MV-4-11 (cell line): ENCODE measurements around the gene SLC16A7.

Experiments
- DNase-seq: peaks from one replicate; lab custom pipeline; 2025; lab: John Stamatoyannopoulos, UW

Gene SLC16A7

GRCh38 chr12:59668674-59669073 lies 72.8 kb downstream of the SLC16A7 start:
- DNase-seq, result no peak

GRCh38 chr12:59672273-59672672 lies 76.4 kb downstream of the SLC16A7 start:
- no peak for DNase-seq

GRCh38 chr12:59675461-59675860 lies 79.6 kb downstream of the SLC16A7 start:
- DNase-seq, result no peak

- no peak for DNase-seq
Measured at GRCh38 chr12:59677857-59678256, 82.0 kb downstream of the SLC16A7 start.

- no peak for DNase-seq
Measured at GRCh38 chr12:59678759-59679411, 83.1 kb downstream of the SLC16A7 start.

- no peak for DNase-seq
Measured at GRCh38 chr12:59689776-59690175, 93.9 kb downstream of the SLC16A7 start.

GRCh38 chr12:59695379-59695778 lies 99.5 kb downstream of the SLC16A7 start:
- no peak for DNase-seq

GRCh38 chr12:59698600-59698999 lies 102.8 kb downstream of the SLC16A7 start:
- DNase-seq, result peak; percentile 48

GRCh38 chr12:59699421-59700152 lies 103.8 kb downstream of the SLC16A7 start:
- DNase-seq, result peak; percentile 74

- no peak for DNase-seq
Measured at GRCh38 chr12:59700153-59700450, 104.3 kb downstream of the SLC16A7 start.

GRCh38 chr12:59708064-59708463 lies 112.2 kb downstream of the SLC16A7 start:
- DNase-seq, result no peak

GRCh38 chr12:59708484-59708883 lies 112.7 kb downstream of the SLC16A7 start:
- no peak for DNase-seq

- DNase-seq, result no peak
Measured at GRCh38 chr12:59710004-59710628, 114.3 kb downstream of the SLC16A7 start.

GRCh38 chr12:59710964-59711363 lies 115.1 kb downstream of the SLC16A7 start:
- no peak for DNase-seq

GRCh38 chr12:59715434-59715833 lies 119.6 kb downstream of the SLC16A7 start:
- no peak for DNase-seq

- DNase-seq, result no peak
Measured at GRCh38 chr12:59716043-59716442, 120.2 kb downstream of the SLC16A7 start.

GRCh38 chr12:59717436-59717835 lies 121.6 kb downstream of the SLC16A7 start:
- no peak for DNase-seq

GRCh38 chr12:59719701-59720100 lies 123.9 kb downstream of the SLC16A7 start:
- DNase-seq, result no peak

- no peak for DNase-seq
Measured at GRCh38 chr12:59723520-59723919, 127.7 kb downstream of the SLC16A7 start.

GRCh38 chr12:59724011-59724695 lies 128.3 kb downstream of the SLC16A7 start:
- no peak for DNase-seq

- DNase-seq, result no peak
Measured at GRCh38 chr12:59733200-59733599, 137.4 kb downstream of the SLC16A7 start.

- no peak for DNase-seq
Measured at GRCh38 chr12:59734371-59734770, 138.5 kb downstream of the SLC16A7 start.

GRCh38 chr12:59735231-59735630 lies 139.4 kb downstream of the SLC16A7 start:
- DNase-seq, result no peak
